CD4-positive, alpha-beta memory T cell (primary cell): Measurements from ENCODE around the gene P2RY11. TPM values are rescaled to one million over a fixed set of nuclear protein-coding genes. Genes with fewer than 3 reads are reported as not detected.

Source experiments
- CTCF ChIA-PET: fragments of 350-600 bp; sonication (Branson Sonifier 250); formaldehyde crosslinking; loops from one replicate; lab custom pipeline; 2021; ENCODE audit warnings: inconsistent platforms; ENCODE audit not compliant: partially characterized antibody; lab: Charles Lee
- POLR2A ChIA-PET: fragments of 350-600 bp; sonication (Branson Sonifier 250); formaldehyde crosslinking; loops from one replicate; lab custom pipeline; 2021; ENCODE audit not compliant: partially characterized antibody; lab: Charles Lee
- DNase-seq, 5 donors: peaks; one replicate each; pipeline versions ENCODE4 v3.0.0 to v3.0.0-alpha.2; 2020 to 2022; ENCODE audit warnings: mixed read lengths in 1 of 5
- H3K27ac ChIP-seq: one replicate; pipeline ENCODE4 v1.7.0; 2013; ENCODE audit warnings: low read depth, low read length
- H3K27me3 ChIP-seq: 2 replicates; pipeline ENCODE4 v1.7.0; 2013; ENCODE audit warnings: mild to moderate bottlenecking, low read length, moderate library complexity; ENCODE audit not compliant: insufficient read depth
- H3K36me3 ChIP-seq: 2 replicates; pipeline ENCODE4 v1.7.0; 2013; ENCODE audit warnings: mild to moderate bottlenecking, low read length, moderate library complexity; ENCODE audit not compliant: insufficient read depth
- H3K4me1 ChIP-seq: 2 replicates; pipeline ENCODE4 v1.7.0; 2013; ENCODE audit warnings: mild to moderate bottlenecking, low read length, moderate library complexity; ENCODE audit not compliant: insufficient read depth
- H3K4me3 ChIP-seq, 2 donors: one replicate each; pipeline ENCODE4 v1.7.0; 2013; ENCODE audit warnings: low read length in 2 of 2, mild to moderate bottlenecking in 1 of 2
- H3K9me3 ChIP-seq, 2 donors: one replicate each; pipeline ENCODE4 v1.7.0; 2013; ENCODE audit warnings: low read length in 2 of 2, control low read depth in 1 of 2; ENCODE audit not compliant: control insufficient read depth in 1 of 2
- H3K27ac Mint-ChIP-seq, 7 donors: one replicate each; pipeline ENCODE4 v1.8.0; 2020 to 2021; ENCODE audit warnings: mixed read lengths in 7 of 7, mild to moderate bottlenecking in 6 of 7, inconsistent platforms in 3 of 7, moderate library complexity in 3 of 7
- H3K27me3 Mint-ChIP-seq, 2 donors: one replicate each; pipeline ENCODE4 v1.8.0; 2020 to 2021; ENCODE audit warnings: mixed read lengths in 2 of 2
- H3K36me3 Mint-ChIP-seq, 2 donors: one replicate each; pipeline ENCODE4 v1.8.0; 2020 to 2021; ENCODE audit warnings: mixed read lengths in 2 of 2, inconsistent platforms in 1 of 2, mild to moderate bottlenecking in 1 of 2
- H3K4me1 Mint-ChIP-seq, 4 donors: one replicate each; pipeline ENCODE4 v1.8.0; 2020 to 2021; ENCODE audit warnings: mixed read lengths in 4 of 4, mild to moderate bottlenecking in 1 of 4
- H3K4me3 Mint-ChIP-seq, 8 donors: one replicate each; pipeline ENCODE4 v1.8.0; 2020 to 2021; ENCODE audit warnings: mixed read lengths in 8 of 8, mild to moderate bottlenecking in 7 of 8, moderate library complexity in 6 of 8, inconsistent platforms in 3 of 8
- H3K9me3 Mint-ChIP-seq, 8 donors: one replicate each; pipeline ENCODE4 v1.8.0; 2020 to 2021; ENCODE audit warnings: mixed read lengths in 8 of 8, mild to moderate bottlenecking in 5 of 8, inconsistent platforms in 3 of 8, moderate library complexity in 1 of 8
- intact Hi-C: fragments of 100-400 bp; cut with micrococcal nuclease; formaldehyde crosslinking; loops from one replicate; pipeline ENCODE4 v1.15.1; 2023
- polyA plus RNA-seq, 2 donors: library from polyadenylated mRNA; unstranded; fragments of 300-500 nt; fragmentation: Illumina TruSeq; gene quantifications; one replicate each; pipeline ENCODE4 v1.2.3, GENCODE V29; 2021
- total RNA-seq, 2 experiments: library from RNA; stranded (reverse); gene quantifications; one replicate each; pipeline ENCODE4 v1.2.3, GENCODE V29; 2021

The P2RY11 gene
- total and polyA plus RNA-seq, 4 experiments from 2014 or later, result 0.24 to 49.7 (median 23.6) TPM

DNA sequence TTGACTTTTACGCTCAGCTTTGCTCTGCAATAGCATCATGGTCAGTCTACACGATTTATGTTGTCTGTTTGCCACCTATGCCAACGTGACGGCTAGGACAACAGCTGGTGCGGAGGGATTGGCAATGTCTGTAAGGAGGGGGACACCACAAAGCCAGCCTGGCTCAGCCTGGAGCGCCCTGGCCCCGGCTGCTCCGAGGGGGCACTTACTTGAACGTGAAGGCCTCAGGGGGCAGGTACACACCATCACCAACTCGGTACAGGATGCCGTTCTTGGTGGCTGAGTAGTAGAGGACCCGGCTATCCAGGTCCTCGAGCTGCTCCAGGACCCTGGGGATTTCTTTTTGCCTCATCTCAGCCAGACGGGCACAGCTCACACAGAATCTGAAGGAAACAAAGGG is 34.6 kb downstream of the P2RY11 start:
- Mint-ChIP-seq H3K36me3 (peaks cover 52 to 70% of the 10 kb centered on the region in 2 donors), H3K4me3 (no peak overlapping the region), H3K27me3 (no peaks in the 10 kb centered on the region), H3K9me3 (peaks cover 0 to 2% (median 0%) of the 10 kb centered on the region in 8 donors), H3K27ac (peak overlapping the region; percentile 11 to 99 (median 70)), H3K4me1 (peaks cover 18 to 45% (median 37%) of the 10 kb centered on the region in 4 donors)
- no peaks in the 10 kb centered on the region for H3K9me3 ChIP-seq
- DNase-seq, result no peak
- intact Hi-C loops, result no loop called here
- peaks cover 53% of the 10 kb centered on the region for H3K36me3 ChIP-seq
- ChIA-PET CTCF (no interaction called here), POLR2A (interaction anchor here (1.3 to 1.5 kb wide), 2 partner anchors 9 to 27 kb away, joined by 3 to 5 read pairs; partner anchors contain the start of gene EIF3G)
- no peak overlapping the region for H3K4me3 ChIP-seq
- H3K27ac ChIP-seq, result no peak overlapping the region
- H3K4me1 ChIP-seq, result peaks cover 45% of the 10 kb centered on the region
- H3K27me3 ChIP-seq, result no peaks in the 10 kb centered on the region

DNA sequence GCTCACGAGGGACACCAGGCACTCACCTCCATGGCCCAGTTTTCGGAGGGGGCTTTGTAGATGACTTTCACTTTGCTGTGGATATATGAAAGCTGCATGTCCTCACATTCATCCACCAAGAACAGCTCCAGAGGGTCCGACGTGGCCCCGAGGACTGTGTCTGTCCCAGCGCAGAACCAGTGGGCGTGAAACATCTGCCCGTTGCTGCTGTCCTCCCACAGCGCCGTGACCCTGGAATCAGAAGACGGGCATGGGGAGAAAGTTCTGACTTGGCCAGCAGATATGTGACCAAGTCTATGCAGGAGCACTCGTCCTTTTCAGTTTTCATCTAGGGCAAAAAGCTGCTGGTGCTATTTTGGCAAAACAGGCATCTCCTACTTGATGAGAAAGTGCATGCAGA is 37.9 kb downstream of the P2RY11 start:
- POLR2A ChIA-PET, result interaction anchor here (0.6 to 1.8 kb wide), 3 partner anchors 10 to 36 kb away, joined by 3 to 5 read pairs (median 4); no protein-coding TSS in a partner anchor
- H3K36me3 Mint-ChIP-seq, result peaks cover 63 to 79% of the 10 kb centered on the region in 2 donors
- H3K9me3 Mint-ChIP-seq, result peaks cover 0 to 2% (median 0%) of the 10 kb centered on the region in 8 donors
- Histone ChIP-seq H3K36me3 (peaks cover 71% of the 10 kb centered on the region), H3K9me3 (no peaks in the 10 kb centered on the region), H3K27me3 (no peaks in the 10 kb centered on the region), H3K4me1 (peaks cover 12% of the 10 kb centered on the region), H3K27ac (no peak overlapping the region), H3K4me3 (no peak overlapping the region)
- peaks cover 5 to 13% (median 10%) of the 10 kb centered on the region in 4 donors for H3K4me1 Mint-ChIP-seq
- DNase-seq, result no peak
- intact Hi-C loops, result no loop called here
- CTCF ChIA-PET, result no interaction called here
- peak overlapping the region in 2 of 7 donors; percentile 51 to 82 for H3K27ac Mint-ChIP-seq
- H3K27me3 Mint-ChIP-seq, result no peaks in the 10 kb centered on the region
- H3K4me3 Mint-ChIP-seq, result no peak overlapping the region

DNA sequence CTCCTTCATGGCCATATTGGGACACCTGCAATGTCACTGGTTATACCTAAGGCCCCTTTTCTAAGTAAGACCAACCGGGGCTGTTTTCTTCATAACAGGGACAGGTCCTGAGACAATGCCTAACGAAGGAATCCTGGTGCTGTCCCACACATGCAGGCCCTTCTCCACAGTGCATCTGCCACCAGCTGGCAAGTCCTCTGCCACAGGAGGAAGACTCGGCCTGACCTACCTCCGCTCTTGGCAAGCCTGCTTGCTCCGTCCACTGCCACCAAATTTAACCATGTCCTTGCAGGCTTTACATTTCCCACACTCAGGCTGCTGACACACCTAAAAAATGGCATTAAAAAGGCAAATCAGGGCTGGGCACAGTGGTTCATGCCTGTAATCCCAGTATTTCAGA is 40.0 kb downstream of the P2RY11 start:
- no peaks in the 10 kb centered on the region for H3K9me3 ChIP-seq
- H3K4me1 ChIP-seq, result no peaks in the 10 kb centered on the region
- Mint-ChIP-seq H3K9me3 (peaks cover 0 to 2% (median 0%) of the 10 kb centered on the region in 8 donors), H3K27me3 (no peaks in the 10 kb centered on the region), H3K4me1 (no peaks in the 10 kb centered on the region), H3K4me3 (no peak overlapping the region), H3K27ac (peak overlapping the region in 1 of 7 donors; percentile 60), H3K36me3 (peaks cover 67 to 74% of the 10 kb centered on the region in 2 donors)
- no peak for DNase-seq
- CTCF ChIA-PET, result interaction anchor here (1.2 kb wide), 1 partner anchor 99 kb away, joined by 3 read pairs; no protein-coding TSS in a partner anchor
- H3K4me3 ChIP-seq, result no peak overlapping the region
- no peak overlapping the region for H3K27ac ChIP-seq
- H3K36me3 ChIP-seq, result peaks cover 75% of the 10 kb centered on the region
- POLR2A ChIA-PET, result no interaction called here
- intact Hi-C loops, result no loop called here
- H3K27me3 ChIP-seq, result no peaks in the 10 kb centered on the region

DNA sequence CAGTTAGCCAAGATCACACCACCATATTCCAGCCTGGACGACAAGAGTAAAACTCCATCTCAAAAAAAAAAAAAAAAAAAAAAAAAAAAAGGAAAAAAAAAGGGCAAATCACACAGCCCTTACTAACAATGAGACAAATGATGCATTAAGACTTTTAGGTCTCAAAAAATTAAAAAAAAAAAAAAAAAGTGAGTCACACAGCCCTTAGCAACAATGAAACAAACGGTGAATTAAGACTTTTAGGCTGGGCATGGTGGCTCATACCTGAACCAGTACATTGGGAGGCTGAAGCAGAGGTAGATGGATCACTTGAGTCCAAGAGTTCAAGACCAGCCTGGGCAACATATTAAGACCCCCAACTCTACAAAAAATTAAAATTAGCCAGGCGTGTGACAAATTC is 40.6 kb downstream of the P2RY11 start:
- Mint-ChIP-seq H3K27me3 (no peaks in the 10 kb centered on the region), H3K36me3 (peaks cover 70 to 77% of the 10 kb centered on the region in 2 donors), H3K4me1 (no peaks in the 10 kb centered on the region), H3K4me3 (no peak overlapping the region), H3K27ac (peak overlapping the region in 2 of 7 donors; percentile 36 to 46), H3K9me3 (peaks cover 0 to 2% (median 0%) of the 10 kb centered on the region in 8 donors)
- Histone ChIP-seq H3K36me3 (peaks cover 77% of the 10 kb centered on the region), H3K4me1 (no peaks in the 10 kb centered on the region), H3K27ac (no peak overlapping the region), H3K27me3 (no peaks in the 10 kb centered on the region), H3K9me3 (no peaks in the 10 kb centered on the region), H3K4me3 (no peak overlapping the region)
- no peak for DNase-seq
- intact Hi-C loops, result no loop called here
- CTCF ChIA-PET, result no interaction called here
- POLR2A ChIA-PET, result no interaction called here

DNA sequence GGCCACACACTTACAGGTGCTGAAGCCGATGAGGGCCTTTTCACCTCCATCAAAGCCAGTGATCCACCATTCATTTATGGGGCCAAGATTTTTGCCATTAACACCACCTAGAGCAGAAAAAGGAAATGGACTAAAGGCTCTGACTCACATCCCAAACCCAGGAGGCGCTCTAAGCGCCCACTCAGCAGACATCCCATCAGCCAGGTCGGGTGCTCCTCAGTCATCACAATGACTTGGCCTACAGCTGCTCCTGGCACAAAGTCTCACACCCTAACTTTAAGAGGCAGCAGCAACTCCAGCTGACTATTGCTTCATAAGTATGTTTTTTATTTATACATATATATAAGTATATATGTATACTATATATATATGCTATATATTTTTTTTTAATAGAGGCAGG is 44.3 kb downstream of the P2RY11 start:
- no peak overlapping the region for H3K27ac ChIP-seq
- Mint-ChIP-seq H3K4me1 (no peaks in the 10 kb centered on the region), H3K4me3 (no peak overlapping the region), H3K9me3 (peaks cover 0 to 2% (median 0%) of the 10 kb centered on the region in 8 donors), H3K36me3 (peaks cover 74 to 80% of the 10 kb centered on the region in 2 donors), H3K27me3 (no peaks in the 10 kb centered on the region), H3K27ac (peak overlapping the region in 3 of 7 donors; percentile 15 to 31 (median 25))
- ChIA-PET POLR2A (interaction anchor here (2.3 kb wide), 1 partner anchor 13 kb away, joined by 6 read pairs; no protein-coding TSS in a partner anchor), CTCF (no interaction called here)
- H3K27me3 ChIP-seq, result no peaks in the 10 kb centered on the region
- no peak for DNase-seq
- no peak overlapping the region for H3K4me3 ChIP-seq
- H3K9me3 ChIP-seq, result no peaks in the 10 kb centered on the region
- H3K36me3 ChIP-seq, result peaks cover 93% of the 10 kb centered on the region
- H3K4me1 ChIP-seq, result no peaks in the 10 kb centered on the region
- intact Hi-C loops, result no loop called here

DNA sequence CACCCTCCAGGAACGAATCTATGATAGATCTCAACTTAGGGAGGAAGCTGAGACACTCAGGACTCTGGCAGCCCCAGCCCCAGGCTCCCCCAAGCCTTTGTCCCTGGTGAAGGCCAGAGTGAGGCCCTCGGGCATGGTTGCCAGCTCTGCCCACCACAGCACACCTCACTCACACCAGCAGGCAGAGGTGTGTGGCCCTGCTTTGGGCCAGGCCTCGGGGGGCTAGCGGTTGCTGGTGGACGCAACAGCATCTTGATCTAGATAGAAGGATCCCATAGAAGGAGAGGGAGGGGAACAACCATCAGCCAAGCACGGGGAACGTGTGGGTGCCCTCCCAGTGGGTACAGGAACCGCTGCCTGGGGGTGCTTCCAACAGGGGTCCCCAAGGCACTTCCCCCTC is 46.6 kb downstream of the P2RY11 start:
- POLR2A ChIA-PET, result no interaction called here
- no peak overlapping the region for H3K4me3 Mint-ChIP-seq
- Histone ChIP-seq H3K27me3 (no peaks in the 10 kb centered on the region), H3K4me3 (no peak overlapping the region), H3K4me1 (no peaks in the 10 kb centered on the region), H3K9me3 (no peaks in the 10 kb centered on the region), H3K27ac (no peak overlapping the region), H3K36me3 (peaks cover 81% of the 10 kb centered on the region)
- H3K27me3 Mint-ChIP-seq, result no peaks in the 10 kb centered on the region
- H3K27ac Mint-ChIP-seq, result peak overlapping the region in 1 of 7 donors; percentile 61
- CTCF ChIA-PET, result no interaction called here
- intact Hi-C loops, result no loop called here
- H3K36me3 Mint-ChIP-seq, result peaks cover 69 to 74% of the 10 kb centered on the region in 2 donors
- H3K9me3 Mint-ChIP-seq, result no peaks in the 10 kb centered on the region
- no peak for DNase-seq
- H3K4me1 Mint-ChIP-seq, result no peaks in the 10 kb centered on the region

DNA sequence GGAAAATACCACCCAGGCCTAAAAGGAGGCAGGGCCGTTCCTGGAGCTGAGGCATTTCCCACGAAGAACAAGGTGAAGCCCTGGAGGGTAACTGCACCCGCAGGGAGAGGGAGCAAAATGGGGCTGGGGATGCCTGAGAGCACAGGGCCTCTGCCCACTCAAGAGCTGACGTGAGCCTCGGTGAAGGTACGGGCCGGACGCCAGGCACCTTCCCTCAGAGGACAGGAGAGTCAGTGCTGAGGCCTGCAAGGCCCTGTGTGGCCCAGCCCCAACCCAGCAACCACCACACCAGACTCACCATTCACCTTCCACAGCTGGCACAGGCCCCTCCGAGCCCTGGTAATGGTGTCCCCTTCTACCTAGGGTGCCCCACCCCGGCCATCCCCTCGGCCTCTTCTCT is 47.0 kb downstream of the P2RY11 start:
- no peaks in the 10 kb centered on the region for H3K9me3 ChIP-seq
- peaks cover 72 to 76% of the 10 kb centered on the region in 2 donors for H3K36me3 Mint-ChIP-seq
- H3K4me3 Mint-ChIP-seq, result no peak overlapping the region
- no peaks in the 10 kb centered on the region for H3K9me3 Mint-ChIP-seq
- ChIA-PET CTCF (interaction anchor here (1.2 kb wide), 1 partner anchor 92 kb away, joined by 3 read pairs; no protein-coding TSS in a partner anchor), POLR2A (interaction anchor here (0.5 to 0.9 kb wide), 2 partner anchors 14 to 333 kb away, joined by 3 to 4 read pairs; no protein-coding TSS in a partner anchor)
- no peaks in the 10 kb centered on the region for H3K27me3 ChIP-seq
- no peak overlapping the region for H3K27ac Mint-ChIP-seq
- H3K4me1 Mint-ChIP-seq, result no peaks in the 10 kb centered on the region
- H3K27ac ChIP-seq, result no peak overlapping the region
- no peak overlapping the region for H3K4me3 ChIP-seq
- intact Hi-C loops, result no loop called here
- no peaks in the 10 kb centered on the region for H3K27me3 Mint-ChIP-seq
- peaks cover 85% of the 10 kb centered on the region for H3K36me3 ChIP-seq
- no peak for DNase-seq
- H3K4me1 ChIP-seq, result no peaks in the 10 kb centered on the region
